ENCODE data around the gene CLEC1A.

DNA sequence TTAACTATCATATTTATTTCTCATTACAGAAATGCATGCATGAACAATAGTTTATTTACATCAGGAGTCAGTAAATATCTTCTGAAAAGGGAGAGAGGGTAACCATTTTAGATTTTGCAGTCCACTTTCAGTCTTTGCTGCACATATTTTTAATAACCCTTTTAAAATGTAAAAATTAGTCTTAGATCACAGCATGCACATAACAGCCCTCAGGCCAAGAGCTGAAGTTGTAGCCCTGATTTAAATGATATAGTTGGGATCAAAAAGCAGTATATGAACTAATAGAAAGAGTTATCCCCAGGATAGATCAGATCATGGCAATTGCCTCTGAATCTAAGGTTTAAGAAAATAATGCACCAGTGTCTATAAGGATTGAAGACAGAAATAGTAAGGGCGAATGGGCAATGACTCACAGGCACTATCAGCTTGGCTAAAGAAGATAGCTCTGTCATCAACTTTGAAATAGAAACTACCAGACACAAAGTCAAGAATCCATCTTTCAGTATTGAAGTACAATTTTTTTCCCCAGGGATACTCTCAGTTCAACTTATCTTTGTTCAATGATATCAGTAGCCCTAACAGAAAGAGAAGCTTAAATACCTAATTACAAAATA is 44.3 kb upstream of the CLEC1A start:
- TF ChIP-seq, protein P1, sequence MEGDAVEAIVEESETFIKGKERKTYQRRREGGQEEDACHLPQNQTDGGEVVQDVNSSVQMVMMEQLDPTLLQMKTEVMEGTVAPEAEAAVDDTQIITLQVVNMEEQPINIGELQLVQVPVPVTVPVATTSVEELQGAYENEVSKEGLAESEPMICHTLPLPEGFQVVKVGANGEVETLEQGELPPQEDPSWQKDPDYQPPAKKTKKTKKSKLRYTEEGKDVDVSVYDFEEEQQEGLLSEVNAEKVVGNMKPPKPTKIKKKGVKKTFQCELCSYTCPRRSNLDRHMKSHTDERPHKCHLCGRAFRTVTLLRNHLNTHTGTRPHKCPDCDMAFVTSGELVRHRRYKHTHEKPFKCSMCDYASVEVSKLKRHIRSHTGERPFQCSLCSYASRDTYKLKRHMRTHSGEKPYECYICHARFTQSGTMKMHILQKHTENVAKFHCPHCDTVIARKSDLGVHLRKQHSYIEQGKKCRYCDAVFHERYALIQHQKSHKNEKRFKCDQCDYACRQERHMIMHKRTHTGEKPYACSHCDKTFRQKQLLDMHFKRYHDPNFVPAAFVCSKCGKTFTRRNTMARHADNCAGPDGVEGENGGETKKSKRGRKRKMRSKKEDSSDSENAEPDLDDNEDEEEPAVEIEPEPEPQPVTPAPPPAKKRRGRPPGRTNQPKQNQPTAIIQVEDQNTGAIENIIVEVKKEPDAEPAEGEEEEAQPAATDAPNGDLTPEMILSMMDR (IDR thresholded peaks at IDR 0.05): no peak
- TF ChIP-seq POLR2A (IDR thresholded peaks at IDR 0.05): no peak
